ENCODE results near the gene ELOVL6.
"Not testable (repeated sequence)": the region's sequence is repeated elsewhere in the genome, so short reads cannot be mapped to it uniquely, and the experiment has no call there.

Gene ELOVL6

GRCh38 chr4:110196871-110197528 is 1.4 kb downstream of the ELOVL6 start:
- DNase-seq (ENCODE audit: low read depth in 2 of 2), result no peak

- no peak for DNase-seq (ENCODE audit: low read depth in 2 of 2)
These were observed 2.1 kb downstream of the ELOVL6 start for GRCh38 chr4:110196206-110196870.

- DNase-seq (ENCODE audit: low read depth in 2 of 2), result no peak
These were observed 2.7 kb downstream of the ELOVL6 start for GRCh38 chr4:110195561-110196205.

- peak; percentile 91 to 92 for DNase-seq (ENCODE audit: low read depth in 2 of 2)
These were observed 4.3 kb downstream of the ELOVL6 start for GRCh38 chr4:110193822-110194761.

GRCh38 chr4:110193287-110193686 is 5.1 kb downstream of the ELOVL6 start:
- DNase-seq (ENCODE audit: low read depth in 2 of 2), result not testable (repeated sequence)

GRCh38 chr4:110190249-110190648 is 8.2 kb downstream of the ELOVL6 start:
- no peak for DNase-seq (ENCODE audit: low read depth in 2 of 2)

GRCh38 chr4:110188113-110188512 is 10.3 kb downstream of the ELOVL6 start:
- DNase-seq (ENCODE audit: low read depth in 2 of 2), result no peak

GRCh38 chr4:110184791-110185155 is 13.6 kb downstream of the ELOVL6 start:
- no peak for DNase-seq (ENCODE audit: low read depth in 2 of 2)

GRCh38 chr4:110184140-110184790 is 14.2 kb downstream of the ELOVL6 start:
- DNase-seq (ENCODE audit: low read depth in 2 of 2), result no peak

GRCh38 chr4:110183643-110184042 is 14.8 kb downstream of the ELOVL6 start:
- no peak for DNase-seq (ENCODE audit: low read depth in 2 of 2)

GRCh38 chr4:110183058-110183457 is 15.4 kb downstream of the ELOVL6 start:
- DNase-seq (ENCODE audit: low read depth in 2 of 2), result no peak

GRCh38 chr4:110181890-110182289 is 16.5 kb downstream of the ELOVL6 start:
- DNase-seq (ENCODE audit: low read depth in 2 of 2), result no peak

- DNase-seq (ENCODE audit: low read depth in 2 of 2), result no peak
These were observed 22.8 kb downstream of the ELOVL6 start for GRCh38 chr4:110175634-110176033.

GRCh38 chr4:110172972-110173371 is 25.4 kb downstream of the ELOVL6 start:
- no peak for DNase-seq (ENCODE audit: low read depth in 2 of 2)

GRCh38 chr4:110171971-110172370 is 26.4 kb downstream of the ELOVL6 start:
- no peak for DNase-seq (ENCODE audit: low read depth in 2 of 2)

- no peak for DNase-seq (ENCODE audit: low read depth in 2 of 2)
These were observed 27.6 kb downstream of the ELOVL6 start for GRCh38 chr4:110170861-110171260.

- DNase-seq (ENCODE audit: low read depth in 2 of 2), result peak; percentile 43
These were observed 32.8 kb downstream of the ELOVL6 start for GRCh38 chr4:110165382-110166286.

GRCh38 chr4:110164856-110165255 is 33.6 kb downstream of the ELOVL6 start:
- DNase-seq (ENCODE audit: low read depth in 2 of 2), result no peak

- DNase-seq (ENCODE audit: low read depth in 2 of 2), result no peak
These were observed 34.2 kb downstream of the ELOVL6 start for GRCh38 chr4:110164251-110164650.

- DNase-seq (ENCODE audit: low read depth in 2 of 2), result peak; percentile 38 to 43
These were observed 34.9 kb downstream of the ELOVL6 start for GRCh38 chr4:110163327-110164069.

Data from fibroblast of skin of left biceps (primary cell).